ENCODE results near the gene HNRNPH3. TPM values are rescaled to one million over a fixed set of nuclear protein-coding genes. Genes with fewer than 3 reads are reported as not detected.

The HNRNPH3 gene
- total RNA-seq, 1 experiment from 2014 or later = 143 TPM

DNA sequence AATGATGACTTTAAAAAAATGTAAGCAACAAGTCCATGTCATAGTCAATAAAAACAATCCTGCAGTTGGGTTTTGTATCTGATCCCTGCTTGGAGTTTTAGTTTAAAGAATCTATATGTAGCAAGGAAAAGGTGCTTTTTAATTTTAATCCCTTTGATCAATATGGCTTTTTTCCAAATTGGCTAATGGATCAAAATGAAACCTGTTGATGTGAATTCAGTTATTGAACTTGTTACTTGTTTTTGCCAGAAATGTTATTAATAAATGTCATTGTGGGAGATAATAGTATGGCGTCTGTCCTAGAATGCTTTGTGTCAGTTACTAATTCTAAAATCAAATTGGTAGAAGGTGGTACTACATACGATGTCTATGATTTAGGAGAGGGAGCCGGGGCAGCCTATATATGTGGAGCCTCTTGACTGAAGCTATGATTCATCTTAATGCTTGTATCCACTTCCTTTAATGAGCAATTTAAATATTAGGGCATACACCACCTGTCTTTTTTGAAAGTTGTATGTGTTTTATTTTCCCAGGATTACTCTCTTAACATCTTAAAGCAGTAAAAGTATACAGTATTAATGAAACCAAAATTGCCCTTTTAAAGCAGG lies 11.1 kb downstream of the HNRNPH3 start:
- BruUV-seq (replicated peaks) = no TSS peak
- no peak overlapping the region for H3K4me3 ChIP-seq (ENCODE audit: low read depth in 2 of 2, low read length in 2 of 2)
- TF ChIP-seq, protein P1, sequence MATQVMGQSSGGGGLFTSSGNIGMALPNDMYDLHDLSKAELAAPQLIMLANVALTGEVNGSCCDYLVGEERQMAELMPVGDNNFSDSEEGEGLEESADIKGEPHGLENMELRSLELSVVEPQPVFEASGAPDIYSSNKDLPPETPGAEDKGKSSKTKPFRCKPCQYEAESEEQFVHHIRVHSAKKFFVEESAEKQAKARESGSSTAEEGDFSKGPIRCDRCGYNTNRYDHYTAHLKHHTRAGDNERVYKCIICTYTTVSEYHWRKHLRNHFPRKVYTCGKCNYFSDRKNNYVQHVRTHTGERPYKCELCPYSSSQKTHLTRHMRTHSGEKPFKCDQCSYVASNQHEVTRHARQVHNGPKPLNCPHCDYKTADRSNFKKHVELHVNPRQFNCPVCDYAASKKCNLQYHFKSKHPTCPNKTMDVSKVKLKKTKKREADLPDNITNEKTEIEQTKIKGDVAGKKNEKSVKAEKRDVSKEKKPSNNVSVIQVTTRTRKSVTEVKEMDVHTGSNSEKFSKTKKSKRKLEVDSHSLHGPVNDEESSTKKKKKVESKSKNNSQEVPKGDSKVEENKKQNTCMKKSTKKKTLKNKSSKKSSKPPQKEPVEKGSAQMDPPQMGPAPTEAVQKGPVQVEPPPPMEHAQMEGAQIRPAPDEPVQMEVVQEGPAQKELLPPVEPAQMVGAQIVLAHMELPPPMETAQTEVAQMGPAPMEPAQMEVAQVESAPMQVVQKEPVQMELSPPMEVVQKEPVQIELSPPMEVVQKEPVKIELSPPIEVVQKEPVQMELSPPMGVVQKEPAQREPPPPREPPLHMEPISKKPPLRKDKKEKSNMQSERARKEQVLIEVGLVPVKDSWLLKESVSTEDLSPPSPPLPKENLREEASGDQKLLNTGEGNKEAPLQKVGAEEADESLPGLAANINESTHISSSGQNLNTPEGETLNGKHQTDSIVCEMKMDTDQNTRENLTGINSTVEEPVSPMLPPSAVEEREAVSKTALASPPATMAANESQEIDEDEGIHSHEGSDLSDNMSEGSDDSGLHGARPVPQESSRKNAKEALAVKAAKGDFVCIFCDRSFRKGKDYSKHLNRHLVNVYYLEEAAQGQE (IDR thresholded peaks at IDR 0.05; ENCODE audit: insufficient read depth in 1 of 2, low read depth in 2 of 2, low read length in 1 of 2) = no peak
- TF ChIP-seq, protein P2, sequence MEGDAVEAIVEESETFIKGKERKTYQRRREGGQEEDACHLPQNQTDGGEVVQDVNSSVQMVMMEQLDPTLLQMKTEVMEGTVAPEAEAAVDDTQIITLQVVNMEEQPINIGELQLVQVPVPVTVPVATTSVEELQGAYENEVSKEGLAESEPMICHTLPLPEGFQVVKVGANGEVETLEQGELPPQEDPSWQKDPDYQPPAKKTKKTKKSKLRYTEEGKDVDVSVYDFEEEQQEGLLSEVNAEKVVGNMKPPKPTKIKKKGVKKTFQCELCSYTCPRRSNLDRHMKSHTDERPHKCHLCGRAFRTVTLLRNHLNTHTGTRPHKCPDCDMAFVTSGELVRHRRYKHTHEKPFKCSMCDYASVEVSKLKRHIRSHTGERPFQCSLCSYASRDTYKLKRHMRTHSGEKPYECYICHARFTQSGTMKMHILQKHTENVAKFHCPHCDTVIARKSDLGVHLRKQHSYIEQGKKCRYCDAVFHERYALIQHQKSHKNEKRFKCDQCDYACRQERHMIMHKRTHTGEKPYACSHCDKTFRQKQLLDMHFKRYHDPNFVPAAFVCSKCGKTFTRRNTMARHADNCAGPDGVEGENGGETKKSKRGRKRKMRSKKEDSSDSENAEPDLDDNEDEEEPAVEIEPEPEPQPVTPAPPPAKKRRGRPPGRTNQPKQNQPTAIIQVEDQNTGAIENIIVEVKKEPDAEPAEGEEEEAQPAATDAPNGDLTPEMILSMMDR (IDR thresholded peaks at IDR 0.05) = no peak
- TF ChIP-seq TCF7L2 (IDR thresholded peaks at IDR 0.05; ENCODE audit: low read depth, low read length) (no peak), POLR2AphosphoS5 (IDR thresholded peaks at IDR 0.05; ENCODE audit: low read depth, low read length) (no peak), SIN3A (IDR thresholded peaks at IDR 0.05; ENCODE audit: borderline replicate concordance, insufficient read depth, low read depth, low read length) (no peak)
- ChIA-PET CTCF (no interaction called here), POLR2A (interaction anchor here (0.9 kb wide), 1 partner anchor 19 kb away, joined by 3 read pairs; no protein-coding TSS in a partner anchor)
- no peak for ATAC-seq
- intact Hi-C loops (cut with micrococcal nuclease; ENCODE audit: unreplicated experiment) (no loop called here), in situ Hi-C loops (cut with HindIII; ENCODE audit: low pct_unique_long_range_greater_than_20kb, low sequenced_read_pairs) (no loop called here)
- DNase-seq (ENCODE audit: low read depth, low spot score) = no peak
- no peak overlapping the region for H3K27ac ChIP-seq (ENCODE audit: low read length)
- H3K27me3 ChIP-seq (ENCODE audit: control insufficient read depth, insufficient read depth, low read length) = no peaks in the 10 kb centered on the region
- peaks cover 2% of the 10 kb centered on the region; the same call in 1 of the 2 replicates for H3K4me1 ChIP-seq (ENCODE audit: control insufficient read depth, insufficient read depth, low read length)
- no peaks in the 10 kb centered on the region for H3K9me3 ChIP-seq (ENCODE audit: control insufficient read depth, insufficient read depth, low read depth, low read length)
- peaks cover 74% of the 10 kb centered on the region for H3K36me3 ChIP-seq (ENCODE audit: control insufficient read depth, insufficient read depth, low read length)

DNA sequence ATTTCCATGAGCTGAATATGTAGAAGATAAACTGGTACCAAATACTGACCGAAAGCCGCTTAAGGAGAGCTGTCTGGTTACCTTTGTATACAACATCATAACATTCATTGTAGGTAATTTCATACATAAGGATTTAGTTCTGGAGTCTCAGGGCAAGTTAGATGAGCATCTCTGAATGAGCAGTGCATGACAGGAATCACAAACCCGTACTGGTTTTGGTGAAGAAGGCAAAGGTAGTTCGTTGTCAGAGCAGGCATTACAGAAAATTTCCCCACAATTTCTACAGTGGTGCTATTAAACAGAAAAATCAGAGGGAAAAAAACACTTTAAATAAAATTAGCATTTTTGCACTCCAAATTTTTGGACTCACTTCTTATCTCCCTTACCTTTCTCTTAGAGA lies 13.8 kb downstream of the HNRNPH3 start:
- Histone ChIP-seq H3K4me3 (ENCODE audit: low read depth in 2 of 2, low read length in 2 of 2) (no peak overlapping the region), H3K27me3 (ENCODE audit: control insufficient read depth, insufficient read depth, low read length) (no peaks in the 10 kb centered on the region), H3K9me3 (ENCODE audit: control insufficient read depth, insufficient read depth, low read depth, low read length) (no peaks in the 10 kb centered on the region), H3K4me1 (ENCODE audit: control insufficient read depth, insufficient read depth, low read length) (no peaks in the 10 kb centered on the region; the same call in 1 of the 2 replicates), H3K36me3 (ENCODE audit: control insufficient read depth, insufficient read depth, low read length) (peaks cover 53% of the 10 kb centered on the region), H3K27ac (ENCODE audit: low read length) (no peak overlapping the region)
- intact Hi-C loops (cut with micrococcal nuclease; ENCODE audit: unreplicated experiment) (no loop called here), in situ Hi-C loops (cut with HindIII; ENCODE audit: low pct_unique_long_range_greater_than_20kb, low sequenced_read_pairs) (no loop called here)
- ATAC-seq (no peak), DNase-seq (ENCODE audit: low read depth, low spot score) (no peak)
- BruUV-seq (replicated peaks) = no TSS peak
- TF ChIP-seq POLR2AphosphoS5 (IDR thresholded peaks at IDR 0.05; ENCODE audit: low read depth, low read length) = no peak
- TF ChIP-seq TCF7L2 (IDR thresholded peaks at IDR 0.05; ENCODE audit: low read depth, low read length) = no peak
- TF ChIP-seq, protein P2 (IDR thresholded peaks at IDR 0.05) = no peak
- TF ChIP-seq, protein P1 (IDR thresholded peaks at IDR 0.05; ENCODE audit: insufficient read depth in 1 of 2, low read depth in 2 of 2, low read length in 1 of 2) = no peak
- TF ChIP-seq SIN3A (IDR thresholded peaks at IDR 0.05; ENCODE audit: borderline replicate concordance, insufficient read depth, low read depth, low read length) = no peak
- CTCF ChIA-PET = no interaction called here
- POLR2A ChIA-PET = interaction anchor here (0.5 to 0.6 kb wide), 3 partner anchors 10 to 933 kb away, joined by 3 to 7 read pairs (median 4); no protein-coding TSS in a partner anchor

Measured in Panc1 (cell line).